ENCODE results near the gene GP9.

GRCh38 chr3:129050556-129051295, 9.9 kb upstream of the GP9 start:
- TF ChIP-seq HEYL (CRISPR knock-in tag; IDR thresholded peaks at IDR 0.05) (no peak), RAD21 (conservative IDR thresholded peaks at IDR 0.05 in 1 of 2, IDR thresholded peaks at IDR 0.05 in 1 of 2) (no peak), POLR2A (IDR thresholded peaks at IDR 0.05; ENCODE audit: low read length) (no peak), EP300 (IDR thresholded peaks at IDR 0.05) (no peak), ZFP36 (IDR thresholded peaks at IDR 0.05; ENCODE audit: borderline replicate concordance, partially characterized antibody) (no peak), NFE2L2 (conservative IDR thresholded peaks at IDR 0.05; ENCODE audit: low read length) (no peak), REST (IDR thresholded peaks at IDR 0.05) (no peak), FOXS1 (CRISPR knock-in tag; IDR thresholded peaks at IDR 0.05) (no peak), CHD4 (IDR thresholded peaks at IDR 0.05; ENCODE audit: borderline replicate concordance) (no peak), FOSB (CRISPR knock-in tag; IDR thresholded peaks at IDR 0.05) (no peak), CEBPB (IDR thresholded peaks at IDR 0.05) (no peak)
- TF ChIP-seq, protein P1, sequence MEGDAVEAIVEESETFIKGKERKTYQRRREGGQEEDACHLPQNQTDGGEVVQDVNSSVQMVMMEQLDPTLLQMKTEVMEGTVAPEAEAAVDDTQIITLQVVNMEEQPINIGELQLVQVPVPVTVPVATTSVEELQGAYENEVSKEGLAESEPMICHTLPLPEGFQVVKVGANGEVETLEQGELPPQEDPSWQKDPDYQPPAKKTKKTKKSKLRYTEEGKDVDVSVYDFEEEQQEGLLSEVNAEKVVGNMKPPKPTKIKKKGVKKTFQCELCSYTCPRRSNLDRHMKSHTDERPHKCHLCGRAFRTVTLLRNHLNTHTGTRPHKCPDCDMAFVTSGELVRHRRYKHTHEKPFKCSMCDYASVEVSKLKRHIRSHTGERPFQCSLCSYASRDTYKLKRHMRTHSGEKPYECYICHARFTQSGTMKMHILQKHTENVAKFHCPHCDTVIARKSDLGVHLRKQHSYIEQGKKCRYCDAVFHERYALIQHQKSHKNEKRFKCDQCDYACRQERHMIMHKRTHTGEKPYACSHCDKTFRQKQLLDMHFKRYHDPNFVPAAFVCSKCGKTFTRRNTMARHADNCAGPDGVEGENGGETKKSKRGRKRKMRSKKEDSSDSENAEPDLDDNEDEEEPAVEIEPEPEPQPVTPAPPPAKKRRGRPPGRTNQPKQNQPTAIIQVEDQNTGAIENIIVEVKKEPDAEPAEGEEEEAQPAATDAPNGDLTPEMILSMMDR (IDR thresholded peaks at IDR 0.05): no peak
